ENCODE data around the gene VIPR2.

DNA sequence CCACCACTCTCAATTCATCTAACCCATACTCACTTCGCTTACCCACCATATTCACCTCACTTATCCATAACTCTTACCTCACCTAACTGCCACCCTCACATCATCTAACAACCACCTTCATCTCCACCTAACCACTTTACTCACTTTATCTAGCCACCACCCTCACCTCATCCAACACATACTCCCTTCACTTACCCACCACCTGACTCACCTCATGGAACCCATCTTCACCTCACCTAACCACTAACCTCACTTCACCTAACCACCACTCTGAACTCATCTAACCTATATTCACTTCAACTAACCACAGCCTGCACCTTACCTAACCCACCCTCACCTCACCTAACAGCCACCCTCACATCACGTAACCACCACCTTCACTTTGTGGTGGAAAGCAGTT is 84.2 kb downstream of the VIPR2 start:
- TF ChIP-seq, protein P1, sequence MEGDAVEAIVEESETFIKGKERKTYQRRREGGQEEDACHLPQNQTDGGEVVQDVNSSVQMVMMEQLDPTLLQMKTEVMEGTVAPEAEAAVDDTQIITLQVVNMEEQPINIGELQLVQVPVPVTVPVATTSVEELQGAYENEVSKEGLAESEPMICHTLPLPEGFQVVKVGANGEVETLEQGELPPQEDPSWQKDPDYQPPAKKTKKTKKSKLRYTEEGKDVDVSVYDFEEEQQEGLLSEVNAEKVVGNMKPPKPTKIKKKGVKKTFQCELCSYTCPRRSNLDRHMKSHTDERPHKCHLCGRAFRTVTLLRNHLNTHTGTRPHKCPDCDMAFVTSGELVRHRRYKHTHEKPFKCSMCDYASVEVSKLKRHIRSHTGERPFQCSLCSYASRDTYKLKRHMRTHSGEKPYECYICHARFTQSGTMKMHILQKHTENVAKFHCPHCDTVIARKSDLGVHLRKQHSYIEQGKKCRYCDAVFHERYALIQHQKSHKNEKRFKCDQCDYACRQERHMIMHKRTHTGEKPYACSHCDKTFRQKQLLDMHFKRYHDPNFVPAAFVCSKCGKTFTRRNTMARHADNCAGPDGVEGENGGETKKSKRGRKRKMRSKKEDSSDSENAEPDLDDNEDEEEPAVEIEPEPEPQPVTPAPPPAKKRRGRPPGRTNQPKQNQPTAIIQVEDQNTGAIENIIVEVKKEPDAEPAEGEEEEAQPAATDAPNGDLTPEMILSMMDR (conservative IDR thresholded peaks at IDR 0.05) = no peak
- no peak for TF ChIP-seq ZFX (IDR thresholded peaks at IDR 0.05)
